Omental fat pad (tissue), 4 donors: Measurements from ENCODE around the gene MTMR3. TPM values are rescaled to one million over a fixed set of nuclear protein-coding genes. Genes with fewer than 3 reads are reported as not detected.

Source experiments
- ATAC-seq: fragments of 150-250 bp; one replicate; pipeline ENCODE4 v1.9.1; 2016; ENCODE audit warnings: mild to moderate bottlenecking, moderate library complexity; ENCODE audit not compliant: low FRiP score
- DNase-seq: peaks from one replicate; pipeline ENCODE4 v3.0.0-alpha.2; 2019; ENCODE audit warnings: low spot score
- CTCF ChIP-seq, 3 donors: fragments of 450-650 bp; IDR thresholded peaks; one replicate each; pipeline ENCODE4 v1.5.1; 2016 to 2017; ENCODE audit warnings: antibody characterized with exemption in 3 of 3, mild to moderate bottlenecking in 3 of 3, moderate library complexity in 2 of 3
- total RNA-seq, 4 donors: library from RNA; depleted of rRNA; stranded (reverse); fragments of >200 nt; gene quantifications; one replicate each; pipeline ENCODE4 v1.1.0, GENCODE V29; 2016

The MTMR3 gene
- total RNA-seq, 4 donors from 2014 or later, result 41.3 to 88.9 (median 53.2) TPM

DNA sequence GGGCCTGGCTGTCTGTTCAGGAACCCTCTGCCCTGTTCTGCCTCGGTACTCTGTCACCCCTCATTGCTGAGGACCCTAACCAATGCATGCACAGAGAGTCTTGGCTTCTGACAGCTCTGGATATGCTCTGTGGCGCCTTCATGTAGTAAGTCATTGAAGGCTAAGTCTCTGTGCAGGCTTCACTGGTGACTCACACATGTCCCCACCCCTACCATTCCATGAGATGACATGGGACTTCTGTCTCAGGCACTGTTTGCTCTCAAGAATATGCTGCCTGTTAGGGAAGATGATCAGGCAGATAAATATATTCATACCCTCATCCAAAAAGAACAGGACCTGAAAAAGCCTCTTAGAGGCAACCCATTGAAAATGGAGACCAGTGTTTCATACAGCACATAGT lies 153.7 kb downstream of the MTMR3 start:
- ATAC-seq (no peak), DNase-seq (no peak)
- TF ChIP-seq CTCF (IDR thresholded peaks at IDR 0.05), result no peak

GRCh38 chr22:30038219-30038618 lies 155.2 kb downstream of the MTMR3 start:
- DNase-seq, result no peak
- no peak for TF ChIP-seq CTCF (IDR thresholded peaks at IDR 0.05)
- no peak for ATAC-seq

- ATAC-seq (no peak), DNase-seq (no peak)
- no peak for TF ChIP-seq CTCF (IDR thresholded peaks at IDR 0.05)
Observed at GRCh38 chr22:30040499-30041260, 157.7 kb downstream of the MTMR3 start.

DNA sequence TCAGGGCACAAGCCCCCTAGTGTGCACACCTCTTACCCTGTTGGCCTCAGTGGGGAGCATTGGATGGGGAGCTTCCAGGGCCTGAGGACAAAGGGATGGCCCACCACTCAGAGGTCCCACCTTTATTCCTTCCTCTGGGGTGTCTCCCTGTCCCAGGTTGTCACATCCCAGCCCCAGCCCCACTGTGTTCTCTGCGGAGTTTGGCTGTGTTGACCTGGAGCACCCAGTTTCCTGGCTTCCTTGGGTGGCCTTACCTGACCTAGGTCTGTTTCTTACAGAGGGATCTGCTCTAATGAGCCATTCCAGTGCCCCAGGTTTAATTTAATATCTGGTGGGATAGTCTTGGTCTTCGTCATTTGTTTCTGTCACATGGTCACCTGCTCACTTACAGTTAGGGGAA lies 158.5 kb downstream of the MTMR3 start:
- DNase-seq, result no peak
- ATAC-seq, result no peak

DNA sequence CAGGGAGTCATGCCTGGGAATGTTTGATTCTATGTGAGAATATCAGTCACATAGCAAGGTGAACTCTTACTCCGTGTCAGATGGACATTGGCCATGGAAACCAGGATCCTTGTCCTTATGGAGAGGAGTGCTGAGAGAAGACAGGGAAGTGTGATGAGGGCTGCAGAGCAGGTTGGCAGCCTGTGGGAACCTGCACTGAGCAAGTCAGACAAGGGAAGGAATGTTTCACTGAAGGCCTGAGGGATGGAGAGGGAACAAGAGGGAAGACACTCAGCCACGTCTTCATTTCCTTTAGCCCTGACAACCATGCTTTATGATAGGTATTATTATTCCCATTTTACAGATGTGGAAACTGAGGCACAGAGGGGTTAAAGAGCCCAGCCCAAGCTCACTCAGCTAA lies 158.9 kb downstream of the MTMR3 start:
- DNase-seq (no peak), ATAC-seq (no peak)
- TF ChIP-seq CTCF (IDR thresholded peaks at IDR 0.05), result no peak

More for the DNA sequence above, 158.5 kb downstream of the MTMR3 start:
- no peak for TF ChIP-seq CTCF (IDR thresholded peaks at IDR 0.05)

DNA sequence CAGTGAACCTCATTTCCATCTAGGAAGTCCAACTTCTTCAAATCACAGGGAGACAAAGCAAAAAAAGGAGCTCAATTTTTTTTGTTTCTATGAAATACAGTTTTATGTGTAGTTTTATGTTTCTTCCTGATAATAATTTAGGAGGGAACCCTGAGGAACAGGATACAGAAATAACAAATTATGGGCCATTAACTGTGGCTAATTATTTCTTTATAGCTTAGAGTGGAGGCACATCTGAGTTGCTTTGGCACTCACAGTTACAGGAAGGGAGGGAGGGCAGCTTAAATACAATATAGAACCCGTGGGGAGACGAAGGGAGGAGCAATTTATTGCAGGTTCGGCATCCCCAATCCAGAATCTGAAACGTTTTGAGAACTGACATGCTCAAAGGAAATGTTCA lies 160.2 kb downstream of the MTMR3 start:
- no peak for TF ChIP-seq CTCF (IDR thresholded peaks at IDR 0.05)
- DNase-seq, result no peak
- no peak for ATAC-seq

GRCh38 chr22:30044369-30044768 lies 161.4 kb downstream of the MTMR3 start:
- DNase-seq (no peak), ATAC-seq (peak; percentile 61)
- TF ChIP-seq CTCF (IDR thresholded peaks at IDR 0.05), result no peak
